NT2/D1 (cell line): ENCODE data around the gene MRPS34.

Experiments used
- SUZ12 ChIP-seq: IDR thresholded peaks from 2 replicates; pipeline ENCODE4 v1.6.1; 2011; ENCODE audit not compliant: insufficient read length, insufficient read depth; ENCODE audit errors: extremely low read depth
- YY1 ChIP-seq: IDR thresholded peaks from 2 replicates; pipeline ENCODE4 v1.6.1; 2011; ENCODE audit not compliant: insufficient read length, insufficient read depth
- ZNF274 ChIP-seq: IDR thresholded peaks from 2 replicates; pipeline ENCODE4 v1.6.1; 2011; ENCODE audit warnings: mild to moderate bottlenecking, low read depth, low read length

DNA sequence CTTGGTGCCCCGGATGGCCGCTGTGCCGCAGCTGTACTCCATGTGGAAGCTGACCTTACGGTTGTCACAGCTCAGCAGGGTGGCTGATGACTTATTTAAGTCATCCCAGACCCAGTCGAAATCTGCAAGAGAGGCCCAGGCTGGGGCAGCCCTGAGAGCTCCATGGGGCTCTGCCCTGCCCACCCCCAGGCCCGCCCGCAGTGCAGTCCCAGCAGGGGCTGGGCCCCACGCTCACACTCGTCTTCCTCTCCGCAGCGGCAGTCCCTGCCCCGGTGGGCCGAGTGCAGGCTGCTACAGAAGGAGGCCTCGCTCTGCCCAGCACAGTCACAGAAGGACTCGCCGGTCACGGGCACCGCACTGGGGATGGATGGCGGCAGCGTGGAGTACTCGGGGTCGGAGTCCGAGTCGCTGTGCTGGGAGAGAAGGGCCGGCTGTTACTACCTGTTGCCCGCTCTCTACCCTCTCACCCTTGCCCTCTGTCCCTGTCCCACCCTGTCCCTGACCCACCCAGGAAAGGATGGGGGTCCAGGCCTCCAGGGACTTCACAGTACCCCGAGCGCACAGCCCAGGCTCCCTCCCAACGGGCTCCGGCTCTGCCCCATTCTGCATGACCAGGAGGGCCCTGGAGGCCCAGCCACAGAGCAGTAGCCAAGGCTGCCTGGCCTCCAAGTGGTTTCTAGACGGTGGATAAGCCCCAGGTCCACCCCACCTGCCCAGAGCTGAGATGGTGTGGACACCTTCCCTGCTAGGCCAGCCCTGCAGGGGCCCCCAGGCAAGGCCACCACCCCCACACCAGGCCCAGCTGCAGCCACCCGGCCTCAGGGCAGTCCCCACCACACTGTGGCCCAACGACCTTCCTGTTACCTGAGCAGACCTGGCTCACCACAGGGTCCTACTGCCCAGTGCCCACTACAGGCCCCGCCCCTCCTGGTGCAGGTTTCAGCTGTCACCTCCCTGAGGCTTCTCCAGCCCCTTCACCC lies 5.6 kb upstream of the MRPS34 start:
- TF ChIP-seq YY1 = no peak
- no peak for TF ChIP-seq ZNF274
- no peak for TF ChIP-seq SUZ12
